Occipital lobe (tissue), 2 donors: ENCODE data around the gene PAN2. TPM values are rescaled to one million over a fixed set of nuclear protein-coding genes. Genes with fewer than 3 reads are reported as not detected.
"Not testable (repeated sequence)": the region's sequence is repeated elsewhere in the genome, so short reads cannot be mapped to it uniquely, and the experiment has no call there.

Experiments used
- DNase-seq: peaks from one replicate; lab custom pipeline; 2025; lab: John Stamatoyannopoulos, UW
- total RNA-seq: library from RNA; depleted of rRNA; stranded (reverse); fragments of >200 nt; gene quantifications from one replicate; pipeline ENCODE4 v1.2.3, GENCODE V29; 2014

The PAN2 gene
- total RNA-seq, 1 donor from 2014 or later = 29.9 TPM

GRCh38 chr12:56311003-56311402 is 22.8 kb downstream of the PAN2 start:
- no peak for DNase-seq

DNA sequence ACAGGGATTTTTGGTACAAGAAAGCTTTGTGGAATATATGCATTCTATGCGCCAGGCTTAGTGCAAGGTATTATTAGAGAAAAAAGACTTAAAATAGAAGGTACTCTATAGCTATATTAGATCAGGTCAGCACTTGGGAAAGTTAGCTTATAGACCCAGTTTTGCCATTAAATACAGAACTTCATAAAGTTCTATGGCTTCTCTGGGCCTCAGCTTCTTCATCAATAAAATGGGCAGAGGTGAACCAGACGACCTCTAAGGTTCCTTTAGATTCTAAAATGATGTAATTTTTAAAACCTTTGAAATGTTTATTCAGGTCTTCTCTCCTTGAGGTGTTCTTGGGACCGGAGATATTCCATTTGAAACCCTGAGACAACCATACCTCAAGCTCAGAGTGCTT is 25.1 kb downstream of the PAN2 start:
- DNase-seq = no peak

DNA sequence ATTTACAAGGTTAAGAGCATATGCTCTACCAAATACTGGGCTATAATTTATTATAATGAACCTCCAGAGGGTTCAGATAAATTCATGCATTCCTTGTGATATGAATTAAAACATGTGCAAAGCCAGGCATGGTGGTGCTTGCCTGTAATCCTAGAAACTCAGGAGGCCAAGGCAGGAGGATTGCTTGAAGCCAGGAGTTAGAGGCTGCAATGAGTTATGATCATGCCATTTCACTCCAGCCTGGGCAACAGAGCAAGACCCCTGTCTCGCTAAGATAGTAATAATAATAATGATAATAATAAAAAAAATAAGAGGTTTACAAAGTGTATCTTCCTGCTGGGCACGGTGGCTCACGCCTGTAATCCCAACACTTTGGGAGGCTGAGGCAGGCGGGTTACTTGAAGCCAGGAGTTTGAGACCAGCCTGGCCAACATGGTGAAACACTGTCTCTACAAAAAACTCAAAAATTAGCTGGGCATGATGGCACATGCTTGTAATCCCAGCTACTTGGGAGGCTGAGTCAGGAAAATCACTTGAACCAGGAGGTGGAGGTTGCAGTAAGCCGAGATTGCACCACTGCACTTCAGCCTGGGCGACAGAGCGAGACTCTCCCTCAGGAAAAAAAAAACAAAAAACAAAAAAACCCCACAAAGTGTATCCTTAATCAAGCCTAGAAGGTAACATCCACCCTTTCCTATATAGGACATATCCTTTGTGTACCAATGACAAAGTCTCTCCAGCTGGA is 26.4 kb downstream of the PAN2 start:
- no peak for DNase-seq

DNA sequence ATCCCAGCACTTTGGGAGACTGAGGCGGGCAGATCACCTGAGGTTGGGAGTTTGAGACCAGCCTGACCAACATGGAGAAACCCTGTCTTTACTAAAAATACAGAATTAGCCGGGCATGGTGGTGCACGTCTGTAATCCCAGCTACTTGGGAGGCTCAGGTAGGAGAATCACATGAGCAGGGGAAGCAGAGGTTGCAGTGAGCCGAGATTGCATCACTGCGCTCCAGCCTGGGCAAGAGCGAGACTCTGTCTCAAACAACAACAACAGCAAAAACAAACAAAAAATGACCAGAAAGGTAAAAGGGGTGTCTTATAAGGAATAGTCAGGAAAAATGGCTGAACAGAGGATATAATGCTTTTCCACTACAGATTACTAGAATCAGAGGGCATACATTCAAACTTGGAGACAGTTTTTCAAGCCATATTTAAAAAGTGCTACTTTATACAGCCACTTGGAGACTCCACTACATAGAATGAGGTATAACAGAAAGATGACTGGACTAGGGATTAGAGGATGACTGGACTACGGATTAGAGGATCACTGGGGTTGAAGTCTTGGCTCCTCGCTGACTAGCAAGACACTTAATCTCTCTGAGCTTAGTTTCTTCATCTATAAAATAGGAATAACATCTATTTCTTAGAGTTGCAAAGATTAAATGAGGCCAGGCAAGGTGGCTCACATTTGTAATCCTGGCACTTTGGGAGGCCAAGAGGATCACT is 28.8 kb downstream of the PAN2 start:
- no peak for DNase-seq

DNA sequence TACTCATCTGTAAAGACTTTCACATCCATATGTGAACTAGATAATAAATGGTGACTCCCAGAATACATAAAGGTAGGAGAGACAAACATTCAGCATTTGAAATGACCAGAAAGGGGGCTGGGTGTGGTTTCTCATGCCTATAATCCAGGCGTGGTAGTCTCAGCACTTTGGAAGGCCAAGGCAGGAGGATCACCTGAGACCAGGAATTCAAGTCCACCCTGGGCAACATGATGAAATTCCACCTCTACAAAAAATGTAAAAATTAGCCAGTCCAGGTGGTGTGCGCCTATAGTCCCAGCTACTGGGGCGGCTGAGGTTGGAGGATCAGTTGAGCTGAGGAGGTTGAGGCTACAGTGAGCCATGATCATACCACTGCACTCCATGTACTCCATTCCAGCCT is 29.5 kb downstream of the PAN2 start:
- no peak for DNase-seq

GRCh38 chr12:56300644-56301464 is 32.9 kb downstream of the PAN2 start:
- no peak for DNase-seq

DNA sequence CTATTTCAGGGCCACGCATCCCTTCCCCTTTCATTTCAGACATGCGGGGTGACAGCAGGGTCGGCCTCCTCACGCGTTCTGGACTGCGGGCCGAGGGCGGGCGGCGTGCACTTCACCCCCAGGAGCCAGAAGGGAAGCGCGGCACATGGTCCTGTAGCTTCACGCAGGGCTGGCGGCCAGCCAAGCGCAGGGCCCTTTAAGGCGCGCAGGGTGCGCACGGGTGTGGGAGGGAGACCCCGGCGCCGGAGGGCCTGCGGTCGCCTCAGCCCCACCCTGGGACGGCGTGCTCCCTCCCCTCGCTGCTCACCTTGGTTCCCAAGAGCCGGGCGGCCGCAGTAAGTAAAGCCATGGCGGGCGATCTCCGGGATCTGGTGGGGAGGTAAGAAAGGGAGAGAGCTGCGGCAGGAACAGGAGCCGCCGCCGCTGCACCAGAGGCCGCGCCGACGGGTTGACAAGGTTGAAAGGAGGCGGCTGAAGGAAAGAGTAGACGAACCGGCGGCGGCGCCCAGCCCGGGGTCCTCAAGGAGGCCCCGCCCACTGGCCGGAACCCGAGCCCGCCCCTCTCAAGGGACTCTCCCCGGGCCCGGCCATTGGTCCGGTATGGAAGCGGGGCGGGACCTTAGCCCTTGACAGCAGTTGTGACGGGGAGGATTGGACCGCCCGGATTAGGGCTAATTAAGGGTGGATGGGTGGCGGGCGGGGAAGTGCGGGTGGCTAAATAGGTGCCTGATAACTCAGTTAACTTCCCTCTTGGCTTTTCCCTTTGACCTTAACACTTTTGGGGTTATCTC is 33.8 kb downstream of the PAN2 start, which contains the start of gene CS:
Gene CS (minus strand): TSS at position 478 of the 791 bp plus-strand sequence. CDS start 129 bp downstream, at position 349.
- DNase-seq = peak; percentile 97

DNA sequence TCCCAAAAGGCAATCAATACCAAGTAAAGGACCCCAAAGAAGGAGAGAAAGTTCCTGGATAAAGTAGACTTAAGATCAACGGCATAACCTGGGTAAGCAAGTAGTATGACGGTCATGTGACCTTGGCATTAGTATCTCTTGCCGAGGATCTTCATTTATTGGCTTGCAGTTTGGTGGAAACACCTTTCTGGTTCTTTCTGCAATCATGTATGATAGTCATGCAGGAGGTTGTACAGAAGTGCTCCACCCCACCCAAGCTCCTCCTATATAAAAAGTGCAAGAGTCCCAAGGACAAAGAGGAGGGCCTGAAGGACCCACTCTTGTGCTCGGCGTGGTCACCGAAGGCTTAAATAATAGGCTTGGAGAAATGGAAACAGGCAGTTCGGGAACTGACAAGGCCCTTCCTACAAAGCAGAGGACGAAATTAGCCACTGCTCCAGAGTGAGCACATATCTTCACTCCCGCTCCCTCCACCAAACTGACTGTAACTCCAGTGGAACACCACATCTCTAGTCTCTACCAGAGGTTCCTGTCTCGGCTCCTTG is 34.4 kb downstream of the PAN2 start:
- peak; percentile 51 for DNase-seq

DNA sequence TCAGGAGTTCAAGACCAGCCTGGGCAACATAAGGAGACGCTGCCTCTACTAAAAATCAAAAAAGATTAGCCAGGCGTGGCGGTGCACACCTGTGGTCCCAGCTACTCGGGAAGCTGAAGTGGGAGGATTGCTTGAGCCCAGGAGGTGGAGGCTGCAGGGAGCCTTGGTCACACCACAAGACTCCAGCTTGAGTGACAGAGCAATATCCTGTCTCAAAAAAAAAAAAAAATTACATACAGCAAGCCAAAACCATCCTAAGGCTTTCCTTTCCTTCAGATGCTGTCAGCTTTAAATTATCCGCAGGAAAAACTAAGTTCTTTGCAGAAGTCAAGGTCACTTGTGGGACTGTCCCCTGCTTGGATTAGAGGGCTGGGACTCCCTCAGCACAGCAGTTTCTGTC is 35.0 kb downstream of the PAN2 start:
- no peak for DNase-seq

DNA sequence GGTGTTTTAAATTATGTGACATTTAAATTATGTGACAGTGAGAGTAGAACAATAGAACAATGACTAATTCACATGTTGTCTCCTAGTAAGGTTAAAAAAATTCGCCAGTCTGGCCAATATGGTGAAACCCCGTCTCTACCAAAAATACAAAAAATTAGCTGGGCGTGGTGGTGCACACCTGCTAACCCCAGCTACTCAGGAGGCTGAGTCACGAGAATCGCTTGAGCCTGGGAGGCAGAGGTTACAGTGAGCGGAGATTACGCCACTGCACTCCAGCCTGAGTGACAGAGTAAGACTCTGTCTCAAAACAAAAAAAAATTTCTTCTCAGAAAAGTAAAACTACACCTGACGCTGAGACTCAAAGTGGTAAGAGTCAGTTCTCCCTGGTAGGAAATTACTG is 36.4 kb downstream of the PAN2 start:
- DNase-seq = no peak

DNA sequence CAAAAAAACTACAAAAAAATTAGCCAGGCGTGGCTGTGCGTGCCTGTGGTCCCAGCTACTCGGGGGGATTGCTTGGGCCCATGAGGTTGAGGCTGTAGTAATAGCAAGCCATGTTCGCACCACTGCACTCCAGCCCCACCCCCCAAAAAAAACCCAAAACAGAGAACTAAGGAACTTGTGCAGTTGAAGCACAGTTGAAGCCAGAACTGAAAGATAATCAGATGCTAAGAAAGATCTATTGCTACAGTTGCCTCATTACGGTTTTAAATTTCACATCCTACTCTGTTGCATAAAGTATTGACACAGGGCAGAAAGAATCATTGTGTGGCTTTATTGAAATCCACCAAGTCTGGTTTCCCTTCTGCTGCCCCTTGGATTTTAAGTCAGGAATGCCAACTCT is 37.5 kb downstream of the PAN2 start:
- no peak for DNase-seq

GRCh38 chr12:56293795-56294194 is 40.0 kb downstream of the PAN2 start:
- no peak for DNase-seq

DNA sequence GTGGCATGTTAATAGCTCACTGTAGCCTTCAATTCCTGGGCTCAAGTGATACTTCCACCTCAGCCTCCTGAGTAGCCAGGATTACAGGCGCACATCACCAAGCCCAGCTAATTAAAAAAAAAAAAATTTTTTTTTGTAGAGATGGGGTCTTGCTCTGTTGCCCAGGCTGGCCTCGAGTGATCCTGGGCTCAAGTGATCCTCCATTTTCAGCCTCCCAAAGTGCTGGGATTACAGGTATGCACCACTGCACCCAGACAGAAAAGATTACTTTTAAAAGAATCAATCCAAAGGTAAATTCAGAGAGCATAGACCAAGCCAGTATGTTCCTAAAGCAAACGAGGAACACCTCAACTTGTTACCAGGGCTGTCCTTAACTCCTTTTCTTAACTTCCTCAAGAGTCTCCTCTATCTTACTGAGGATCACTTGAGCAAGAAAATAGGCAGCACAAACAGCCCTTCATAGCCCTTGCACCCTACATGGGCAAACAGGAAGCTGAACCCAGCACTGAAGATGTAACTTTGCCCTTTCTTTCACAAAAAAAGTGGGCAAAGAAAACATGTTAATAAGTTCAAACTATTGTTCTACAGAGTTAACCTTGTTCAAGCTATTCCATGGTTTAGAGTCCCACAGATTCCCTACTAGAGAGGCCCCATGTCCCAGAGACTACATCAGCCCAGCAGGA is 45.0 kb downstream of the PAN2 start:
- no peak for DNase-seq

- DNase-seq = no peak
Observed at GRCh38 chr12:56286044-56286830, 47.6 kb downstream of the PAN2 start.

DNA sequence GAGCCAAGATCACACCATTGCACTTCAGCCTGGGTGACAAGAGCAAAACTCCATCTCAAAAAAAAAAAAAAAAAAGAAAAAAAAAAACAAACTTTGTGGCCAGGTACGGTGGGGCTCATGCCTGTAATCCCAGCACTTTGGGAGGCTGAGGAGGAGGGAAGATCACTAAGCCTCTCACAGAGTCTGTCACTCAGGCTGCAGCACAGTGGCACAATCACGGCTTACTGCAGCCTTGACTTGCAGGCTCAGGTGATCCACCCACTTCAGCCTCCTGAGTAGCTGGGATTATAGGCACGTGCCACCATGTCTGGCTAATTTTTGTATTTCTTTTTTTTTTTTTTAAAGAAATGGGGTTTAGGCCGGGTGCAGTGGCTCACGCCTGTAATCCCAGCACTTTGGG is 49.5 kb downstream of the PAN2 start:
- not testable (repeated sequence) for DNase-seq

DNA sequence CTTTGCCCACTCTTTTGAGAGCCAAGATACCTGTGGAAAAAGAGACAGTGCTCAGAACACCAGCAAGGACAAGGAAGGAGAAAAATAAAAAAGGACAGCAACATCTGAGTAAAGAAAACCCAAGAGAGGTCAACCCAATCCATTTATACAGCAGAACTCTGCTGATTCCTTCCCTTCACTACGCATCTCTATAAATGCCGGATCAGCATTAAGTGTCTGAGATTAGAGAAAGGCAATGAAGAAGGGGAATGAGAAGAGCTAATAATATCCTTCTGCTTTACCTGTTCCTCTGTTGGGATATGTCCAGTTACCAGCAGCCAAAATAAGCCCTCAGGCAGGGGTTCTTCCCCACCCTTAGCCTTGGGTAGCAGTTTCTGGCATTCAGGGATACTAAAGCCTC is 51.2 kb downstream of the PAN2 start:
- DNase-seq = no peak

- DNase-seq = no peak
Observed at GRCh38 chr12:56282030-56282429, 51.8 kb downstream of the PAN2 start.

- DNase-seq = no peak
Observed at GRCh38 chr12:56280849-56281248, 53.0 kb downstream of the PAN2 start.

DNA sequence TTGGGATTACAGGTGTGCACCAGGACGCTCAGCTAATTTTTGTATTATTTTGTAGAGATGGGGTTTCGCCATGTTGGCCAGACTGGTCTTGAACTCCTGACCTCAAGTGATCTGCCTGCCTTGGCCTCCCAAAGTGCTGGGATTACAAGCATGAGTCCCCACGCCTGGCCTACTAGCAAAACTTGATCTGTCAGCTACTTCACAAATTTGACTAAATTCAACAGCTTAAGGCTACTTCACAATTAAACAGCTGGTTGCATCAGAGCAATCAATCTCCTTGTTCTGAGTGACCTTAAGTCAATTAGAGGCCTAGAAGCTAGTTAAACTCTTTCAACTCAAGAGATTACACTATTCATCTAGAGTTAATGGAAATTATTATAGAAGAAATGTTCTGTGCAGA is 54.9 kb downstream of the PAN2 start:
- DNase-seq = no peak

DNA sequence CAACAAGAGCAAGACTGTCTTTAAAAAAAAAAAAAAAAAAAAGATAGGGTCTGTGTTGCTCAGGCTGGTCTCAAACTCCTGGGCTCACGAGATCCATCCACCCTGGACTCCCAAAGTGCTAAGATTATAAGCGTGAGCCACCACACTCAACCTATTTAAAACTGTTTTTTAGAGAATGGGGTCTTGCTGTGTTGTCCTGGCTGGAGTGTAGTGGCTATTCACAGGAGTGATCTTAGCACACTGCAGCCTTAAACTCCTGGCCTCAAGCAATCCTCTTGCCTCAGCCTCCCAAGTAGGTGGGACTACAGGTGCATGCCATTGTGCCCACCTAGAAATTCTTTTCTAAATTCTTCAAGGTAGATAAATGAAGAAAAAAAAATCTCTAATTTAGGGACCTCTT is 59.5 kb downstream of the PAN2 start:
- DNase-seq = no peak
